Esophagus muscularis mucosa (tissue), 4 donors: ENCODE measurements around the gene DLG5. TPM values are rescaled to one million over a fixed set of nuclear protein-coding genes. Genes with fewer than 3 reads are reported as not detected.

ENCODE experiments used
- DNase-seq: peaks from one replicate; pipeline ENCODE4 v3.0.0-alpha.2; 2017; ENCODE audit errors: extremely low spot score
- H3K27ac ChIP-seq, 4 donors: fragments of 200-600 bp; sonication (generic); replicated peaks in 1 of 4; 1 replicate in 3 of 4; 2 replicates in 1 of 4; pipeline ENCODE4 v1.5.1; 2016 to 2019; ENCODE audit warnings: mild to moderate bottlenecking in 1 of 4
- H3K27me3 ChIP-seq, 4 donors: fragments of 200-600 bp; sonication (generic); one replicate each; pipeline versions ENCODE4 v1.5.1 to v1.6.0; 2016 to 2019
- H3K36me3 ChIP-seq, 4 donors: fragments of 200-600 bp; sonication (generic); one replicate each; pipeline ENCODE4 v1.5.1; 2016 to 2019
- H3K4me1 ChIP-seq, 4 donors: fragments of 200-600 bp; sonication (generic); one replicate each; pipeline ENCODE4 v1.5.1; 2016 to 2019
- H3K4me3 ChIP-seq, 4 donors: fragments of 200-600 bp; sonication (generic); 1 replicate in 2 of 4; 2 replicates in 2 of 4; pipeline ENCODE4 v1.5.1; 2016 to 2019; ENCODE audit warnings: mild to moderate bottlenecking in 4 of 4, moderate library complexity in 1 of 4
- H3K9me3 ChIP-seq, 4 donors: fragments of 200-600 bp; sonication (generic); 1 replicate in 3 of 4; 2 replicates in 1 of 4; pipeline ENCODE4 v1.5.1; 2016 to 2019
- CTCF ChIP-seq, 3 experiments: fragments of 200-600 bp in 2 of 3; fragments of 450-650 bp in 1 of 3; sonication (generic) in 2 of 3; IDR thresholded peaks; one replicate each; pipeline ENCODE4 v1.5.1; 2017 to 2019; ENCODE audit warnings: antibody characterized with exemption in 3 of 3, mild to moderate bottlenecking in 2 of 3, moderate library complexity in 1 of 3
- EP300 ChIP-seq: sonication (generic); formaldehyde crosslinking; IDR thresholded peaks from one replicate; pipeline ENCODE4 v1.6.1; 2017; ENCODE audit warnings: antibody characterized with exemption
- POLR2A ChIP-seq: fragments of 450-650 bp; IDR thresholded peaks from one replicate; pipeline ENCODE4 v1.6.1; 2017; ENCODE audit warnings: antibody characterized with exemption, moderate library complexity, mild to moderate bottlenecking, low read depth
- POLR2AphosphoS5 ChIP-seq, 2 donors: sonication (generic); formaldehyde crosslinking; IDR thresholded peaks; one replicate each; pipeline ENCODE4 v1.6.1; 2017; ENCODE audit warnings: antibody characterized with exemption in 2 of 2
- WGBS: methylation state at CpG from one replicate; pipeline ENCODE4 v1.1.5; 2018; 5-methylcytosine and 5-hydroxymethylcytosine counted together
- intact Hi-C: fragments of 100-400 bp; cut with DNase I; formaldehyde crosslinking; loops from one replicate; pipeline ENCODE4 v1.15.1; 2023
- total RNA-seq, 4 donors: library from RNA; depleted of rRNA; stranded (reverse); fragments of >200 nt; gene quantifications; one replicate each; pipeline versions ENCODE4 v1.1.0 to v1.2.1, GENCODE V29; 2016

DLG5 gene
- total RNA-seq, 4 donors from 2014 or later, result 55.7 to 120 (median 76.6) TPM

- peaks cover 41 to 94% (median 65%) of the 10 kb centered on the region in 4 donors for H3K36me3 ChIP-seq
- H3K4me1 ChIP-seq, result peaks cover 14 to 36% (median 27%) of the 10 kb centered on the region in 4 donors
- 68% methylated on average over 11 of the region's 14 CpGs for WGBS
- peak overlapping the region in 1 of 4 donors; percentile 33 for H3K27ac ChIP-seq
- H3K27me3 ChIP-seq, result no peaks in the 10 kb centered on the region
- H3K9me3 ChIP-seq, result no peaks in the 10 kb centered on the region
- TF ChIP-seq EP300 (no peak), POLR2AphosphoS5 (IDR thresholded peaks at IDR 0.05) (no peak), CTCF (IDR thresholded peaks at IDR 0.05) (no peak), POLR2A (no peak)
- intact Hi-C loops, result no loop called here
- DNase-seq, result no peak
- no peak overlapping the region for H3K4me3 ChIP-seq
Measured at GRCh38 chr10:77835669-77836086, 90.9 kb downstream of the DLG5 start.

DNA sequence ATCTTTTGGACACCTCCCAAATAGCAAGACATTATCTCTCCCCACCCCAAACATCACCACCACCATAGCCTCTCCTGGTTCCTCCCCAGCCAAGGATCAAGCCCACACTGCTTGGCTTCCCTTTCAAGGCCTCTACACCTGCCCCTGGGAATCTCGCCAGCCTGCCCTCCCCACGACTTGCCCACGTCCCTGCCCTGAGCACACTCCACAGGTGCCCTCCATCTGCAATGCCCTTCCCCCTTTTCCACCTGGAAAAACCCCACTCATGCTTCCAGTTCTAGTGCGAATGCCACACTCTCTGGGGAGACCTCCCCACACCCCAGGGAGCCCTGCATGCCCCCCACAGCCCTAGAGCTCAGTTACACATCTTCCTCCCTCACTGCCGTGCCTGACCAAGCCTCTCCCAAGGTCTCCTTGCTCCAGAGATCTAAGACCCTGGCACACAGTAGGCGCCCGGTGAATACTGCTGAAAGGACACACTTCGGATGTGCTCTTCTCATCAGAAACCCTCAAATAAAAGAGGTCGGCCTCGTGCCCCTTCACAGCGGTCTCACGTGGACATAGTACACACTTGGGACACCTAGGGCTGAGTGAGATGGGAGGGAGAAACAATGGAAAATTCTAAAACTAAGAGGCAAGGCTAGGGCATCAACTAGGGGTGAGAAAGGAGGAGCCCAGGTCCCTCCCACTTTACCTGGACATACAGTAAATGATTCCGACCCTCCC lies 91.4 kb downstream of the DLG5 start:
- Histone ChIP-seq H3K4me1 (peaks cover 14 to 36% (median 27%) of the 10 kb centered on the region in 4 donors), H3K4me3 (no peak overlapping the region), H3K27me3 (no peaks in the 10 kb centered on the region), H3K36me3 (peaks cover 41 to 94% (median 66%) of the 10 kb centered on the region in 4 donors), H3K27ac (no peak overlapping the region), H3K9me3 (no peaks in the 10 kb centered on the region)
- TF ChIP-seq CTCF (IDR thresholded peaks at IDR 0.05) (no peak), EP300 (no peak), POLR2AphosphoS5 (IDR thresholded peaks at IDR 0.05) (no peak), POLR2A (no peak)
- WGBS, result 91% methylated on average over 13 of the region's 13 CpGs
- DNase-seq, result no peak
- intact Hi-C loops, result no loop called here

DNA sequence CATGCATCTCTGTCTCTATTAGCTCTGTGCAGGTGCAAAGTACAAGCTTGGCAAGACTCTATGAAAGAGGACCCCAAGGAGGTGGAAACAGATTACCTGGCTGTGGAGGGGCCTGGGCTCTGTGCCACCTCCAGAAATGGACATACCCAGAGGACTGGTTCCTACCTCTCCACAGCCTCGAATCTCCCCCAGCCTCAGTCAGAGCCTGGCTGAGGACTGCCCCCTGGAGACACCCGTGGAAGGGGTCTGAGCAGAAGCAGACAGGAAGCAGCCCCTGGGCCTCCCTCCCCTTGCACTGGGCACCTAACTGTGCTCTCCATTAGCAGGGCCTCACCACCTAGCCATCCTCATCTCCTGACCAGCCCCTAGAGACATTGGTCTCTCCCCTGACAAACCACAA lies 92.0 kb downstream of the DLG5 start:
- Histone ChIP-seq H3K4me1 (peaks cover 14 to 36% (median 27%) of the 10 kb centered on the region in 4 donors), H3K27me3 (no peaks in the 10 kb centered on the region), H3K27ac (no peak overlapping the region), H3K9me3 (no peaks in the 10 kb centered on the region), H3K4me3 (no peak overlapping the region), H3K36me3 (peaks cover 43 to 94% (median 69%) of the 10 kb centered on the region in 4 donors)
- intact Hi-C loops, result no loop called here
- no peak for DNase-seq
- TF ChIP-seq POLR2AphosphoS5 (IDR thresholded peaks at IDR 0.05) (no peak), CTCF (IDR thresholded peaks at IDR 0.05) (no peak), EP300 (no peak), POLR2A (no peak)
- 60% methylated on average over 1 of the region's 2 CpGs for WGBS

- Histone ChIP-seq H3K9me3 (no peaks in the 10 kb centered on the region), H3K27ac (no peak overlapping the region), H3K4me3 (no peak overlapping the region), H3K36me3 (peaks cover 50 to 94% (median 71%) of the 10 kb centered on the region in 4 donors), H3K27me3 (no peaks in the 10 kb centered on the region), H3K4me1 (peaks cover 11 to 36% (median 27%) of the 10 kb centered on the region in 4 donors)
- 100% methylated on average over 4 of the region's 15 CpGs for WGBS
- intact Hi-C loops, result no loop called here
- no peak for DNase-seq
- TF ChIP-seq POLR2A (no peak), POLR2AphosphoS5 (IDR thresholded peaks at IDR 0.05) (no peak), CTCF (IDR thresholded peaks at IDR 0.05) (no peak), EP300 (no peak)
Measured at GRCh38 chr10:77833792-77834191, 92.8 kb downstream of the DLG5 start.
